NCI-H2107 (cell line): ENCODE data around the gene SNRPD3.
"Not testable (repeated sequence)": the region's sequence is repeated elsewhere in the genome, so short reads cannot be mapped to it uniquely, and the experiment has no call there.

Experiments used
- DNase-seq: peaks from one replicate; lab custom pipeline; 2025; lab: John Stamatoyannopoulos, UW

The SNRPD3 gene

DNA sequence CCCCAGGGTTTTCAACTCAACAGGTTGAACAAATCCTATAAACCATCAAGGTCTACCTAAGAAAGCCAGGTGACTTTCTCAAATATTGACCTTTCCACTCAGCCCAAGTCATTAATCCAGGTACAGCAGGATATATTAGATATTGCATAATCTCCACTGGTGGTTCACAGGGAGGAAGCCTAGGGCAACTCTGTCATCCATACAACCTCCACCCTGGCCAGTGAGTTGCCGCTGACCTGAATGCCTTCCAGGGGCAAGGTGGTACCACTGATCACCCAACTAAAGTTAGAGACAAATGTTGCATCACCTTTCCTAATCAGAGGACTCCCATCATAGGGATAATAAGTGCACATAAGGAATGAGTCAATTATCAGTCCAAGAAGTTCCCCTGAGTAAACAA, 23.7 kb upstream of the SNRPD3 start:
- DNase-seq, result no peak

DNA sequence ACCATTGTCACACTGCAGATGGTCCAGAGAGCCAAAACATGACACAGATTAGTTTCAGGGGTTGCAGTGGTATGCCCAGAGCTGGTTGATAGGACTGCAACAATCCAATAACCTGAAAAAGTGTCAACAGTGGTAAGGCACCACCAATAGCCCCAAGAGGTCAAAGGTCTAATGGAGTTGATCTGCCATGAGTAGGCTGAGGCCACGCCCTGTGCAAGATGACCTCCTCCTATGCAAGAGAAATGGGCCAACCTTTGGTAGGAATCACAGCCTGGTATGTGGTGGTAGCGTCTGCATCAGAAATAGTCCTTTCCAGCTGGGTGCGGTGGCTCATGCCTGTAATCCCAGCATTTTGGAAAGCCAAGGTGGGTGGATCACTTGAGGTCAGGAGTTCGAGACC, 20.5 kb upstream of the SNRPD3 start:
- no peak for DNase-seq

DNA sequence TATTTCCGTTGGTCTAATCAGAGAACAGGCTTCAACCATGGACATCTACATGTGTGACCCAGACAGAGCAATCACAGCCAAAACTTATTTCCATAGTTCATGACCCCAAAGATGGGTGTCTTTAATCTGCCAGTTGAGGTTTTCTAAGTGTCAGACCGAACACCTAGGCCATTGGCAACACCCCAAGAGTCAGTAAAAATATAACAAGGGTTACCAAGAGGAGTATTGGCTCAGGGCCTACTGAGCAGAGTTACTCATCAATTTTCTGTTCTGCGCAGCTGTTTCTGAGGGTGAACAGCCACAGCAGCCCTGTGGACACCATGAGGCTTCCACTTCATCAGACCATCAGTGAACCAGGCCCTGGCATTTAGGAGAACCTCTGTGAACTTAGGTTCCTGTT, 19.7 kb upstream of the SNRPD3 start:
- DNase-seq, result no peak

DNA sequence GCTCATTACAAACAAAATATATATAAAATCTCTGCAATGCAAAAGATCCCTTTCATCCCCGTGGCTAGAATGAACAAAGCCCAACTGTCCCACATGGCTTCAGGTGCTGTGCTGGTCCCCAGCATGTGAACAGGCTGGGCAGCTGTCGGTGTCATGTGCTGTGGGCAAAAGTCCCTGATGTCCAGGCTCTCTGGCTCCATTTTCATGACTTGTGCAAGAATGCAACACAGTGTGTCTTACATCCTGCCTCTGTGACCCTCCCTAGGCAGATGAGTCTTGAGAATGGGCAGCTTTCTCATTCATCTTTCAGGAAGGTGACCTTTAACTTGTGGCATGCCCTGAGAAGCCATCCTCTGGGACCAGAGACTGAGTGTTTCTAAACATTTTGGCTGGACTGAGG, 15.3 kb upstream of the SNRPD3 start:
- no peak for DNase-seq

DNA sequence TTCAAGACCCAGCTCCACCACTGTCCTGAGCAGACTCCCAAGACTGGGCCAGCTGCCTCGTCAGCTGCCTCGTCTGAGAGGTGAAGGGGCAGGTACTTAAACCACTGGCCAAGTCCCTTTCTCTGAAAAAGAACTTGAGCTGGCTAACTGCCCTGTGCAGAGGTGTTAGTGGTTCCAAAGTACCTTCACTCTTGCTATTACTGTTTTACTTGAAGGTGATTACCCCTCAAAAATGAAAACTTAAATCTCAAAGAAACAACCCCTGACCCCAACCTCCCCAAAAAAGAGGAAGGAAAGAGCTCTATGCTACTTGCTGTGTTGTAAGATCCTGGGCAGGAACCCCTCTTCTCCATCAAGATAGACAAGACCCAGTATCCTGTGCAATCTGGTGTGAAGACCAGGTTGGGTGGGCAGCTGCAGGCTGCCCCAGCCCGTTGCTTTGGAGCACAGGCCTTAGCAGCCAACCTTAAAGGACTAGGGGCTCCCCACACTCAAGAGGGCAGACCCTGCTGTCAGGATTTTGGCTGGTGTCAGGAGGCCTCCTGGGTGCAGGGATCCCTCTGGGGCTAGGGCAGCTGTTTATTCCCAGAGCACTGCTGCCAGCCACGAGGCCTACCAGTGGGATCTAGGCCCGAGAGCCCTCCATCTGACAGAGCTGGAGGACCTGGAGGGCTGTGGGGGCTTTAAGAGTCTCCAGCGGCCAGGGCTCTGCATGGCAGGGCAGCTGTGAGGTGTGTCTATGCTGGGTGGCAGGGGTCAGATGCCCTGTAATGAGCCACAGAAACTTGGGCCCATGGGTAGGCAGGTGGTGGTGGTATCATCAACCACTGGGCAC, 13.9 kb upstream of the SNRPD3 start:
- no peak for DNase-seq

DNA sequence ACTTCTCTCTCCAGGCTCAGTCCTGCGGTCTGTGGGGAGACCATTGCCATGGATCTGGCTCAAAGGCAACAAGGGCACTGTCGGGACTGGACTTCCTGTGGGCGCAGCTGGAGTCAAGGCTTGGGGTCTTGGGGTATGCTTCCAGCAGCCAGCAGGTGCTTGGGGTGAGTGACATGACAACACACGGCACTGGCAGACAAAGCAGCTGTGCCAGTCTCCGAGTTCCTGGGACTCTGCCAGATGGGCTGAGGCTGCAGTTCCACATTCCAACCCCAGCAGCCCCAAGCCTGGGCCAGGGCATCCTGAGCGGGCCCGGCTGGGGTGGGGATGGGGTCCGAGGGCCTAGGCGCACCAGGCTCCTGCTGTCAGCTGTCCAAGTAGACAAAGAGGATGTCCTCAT, 13.2 kb upstream of the SNRPD3 start:
- DNase-seq, result no peak

DNA sequence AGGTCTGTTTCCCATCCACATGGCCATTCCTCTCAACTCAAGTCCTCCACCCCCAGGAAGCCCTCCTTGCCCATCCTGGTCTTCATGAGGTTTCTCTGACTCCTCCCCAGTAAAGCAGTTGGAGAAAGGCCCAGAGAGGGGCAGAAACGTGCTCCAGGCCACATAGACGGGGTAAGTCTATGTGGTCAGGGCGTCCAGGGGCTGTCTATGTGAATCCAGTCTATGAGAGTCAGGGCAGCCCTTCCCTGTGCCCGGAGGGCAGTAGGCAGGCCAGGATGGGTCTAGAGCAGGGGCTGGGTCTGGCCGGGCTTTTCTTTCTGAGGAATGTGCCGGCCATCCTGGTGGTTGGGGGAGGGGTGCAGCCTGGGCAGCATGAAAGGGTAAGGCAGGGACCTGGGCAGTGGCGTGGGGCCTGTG, 12.6 kb upstream of the SNRPD3 start:
- no peak for DNase-seq

DNA sequence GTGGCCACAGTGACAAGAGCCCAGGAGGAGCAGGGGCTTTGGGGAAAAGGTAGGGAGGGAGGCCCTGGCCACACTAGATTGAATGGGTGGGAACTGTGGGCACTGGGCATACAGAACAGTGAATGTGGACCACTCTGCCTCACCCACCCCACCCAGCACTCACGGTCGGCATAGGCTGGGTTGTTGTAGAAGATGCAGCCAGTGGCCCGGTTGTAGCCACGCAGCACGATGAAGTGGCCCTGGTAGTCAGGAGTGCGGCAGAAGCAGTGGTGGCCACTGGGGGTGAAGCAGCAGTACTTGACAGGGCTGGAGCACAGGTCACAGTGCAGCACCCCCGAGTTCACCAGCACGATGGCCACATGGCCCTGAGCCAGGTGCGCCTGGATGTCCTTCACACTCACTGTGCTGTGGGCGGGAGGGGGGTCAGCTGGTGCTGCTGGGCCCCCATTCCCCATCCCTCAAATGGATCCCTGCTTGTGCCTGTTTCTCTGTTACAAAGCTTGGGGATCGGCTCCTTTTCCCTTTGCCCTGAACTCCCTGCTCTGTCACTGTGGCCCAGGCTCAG, 12.0 kb upstream of the SNRPD3 start:
- no peak for DNase-seq

DNA sequence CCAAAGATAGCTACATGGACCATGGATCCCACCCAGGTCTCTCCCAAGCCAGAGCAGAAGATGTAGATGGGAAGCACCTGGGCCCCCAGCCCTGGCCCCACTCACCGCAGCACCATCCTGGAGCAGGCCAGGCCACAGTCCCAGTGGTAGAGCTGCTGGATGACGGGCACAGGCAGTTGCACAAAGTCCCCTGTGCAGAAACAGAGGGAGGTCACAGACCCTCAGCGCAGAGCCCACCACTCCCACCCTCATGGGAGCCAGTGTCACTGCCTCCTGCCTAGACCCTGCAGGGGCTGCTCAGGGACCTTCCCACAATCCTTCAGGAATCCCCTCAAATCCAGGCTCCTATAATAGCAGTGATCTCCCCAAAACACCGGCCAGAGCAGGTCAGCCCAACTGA, 7.0 kb upstream of the SNRPD3 start:
- DNase-seq, result no peak

DNA sequence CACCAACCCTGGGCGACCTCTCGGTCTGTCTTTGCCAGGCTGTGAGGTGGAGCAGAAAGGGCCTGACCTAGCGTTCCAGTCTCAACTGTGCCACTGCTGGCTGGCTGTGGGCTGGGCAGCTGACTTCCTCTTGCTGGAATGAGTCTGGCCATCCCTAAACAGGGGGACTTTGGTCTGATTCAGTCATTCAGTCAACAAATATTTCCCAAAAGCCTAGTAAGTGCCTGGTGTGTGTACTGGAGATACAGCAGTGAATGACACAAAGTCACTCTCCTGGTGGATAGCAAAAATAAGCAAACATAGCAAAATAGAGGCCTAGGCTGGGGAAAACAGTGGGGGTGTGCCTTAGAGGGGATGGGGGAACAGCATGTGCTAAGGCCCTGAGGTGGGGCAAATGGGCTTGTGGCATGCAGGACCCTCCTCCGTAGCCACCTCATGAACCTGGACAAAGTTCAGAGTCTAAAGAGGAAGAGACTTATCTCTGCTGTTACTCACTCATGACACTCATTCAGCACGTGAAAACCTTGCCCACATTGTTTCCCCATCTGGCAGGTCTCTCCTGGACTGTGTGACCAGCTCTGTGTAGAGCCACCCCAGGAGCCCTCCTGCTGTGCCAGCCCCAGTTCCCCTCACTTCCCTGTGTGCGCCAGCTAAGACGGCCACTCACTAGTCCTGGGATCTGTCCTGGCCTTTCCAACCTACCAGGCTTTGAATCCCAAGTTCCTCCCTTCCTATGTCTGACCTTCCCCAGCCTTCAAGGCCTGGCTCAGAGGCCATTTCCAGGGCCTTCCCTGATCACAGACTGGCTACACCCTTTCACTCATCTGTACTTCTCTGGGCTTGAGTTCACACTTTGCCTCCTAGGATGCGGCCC, 5.5 kb upstream of the SNRPD3 start:
- no peak for DNase-seq

DNA sequence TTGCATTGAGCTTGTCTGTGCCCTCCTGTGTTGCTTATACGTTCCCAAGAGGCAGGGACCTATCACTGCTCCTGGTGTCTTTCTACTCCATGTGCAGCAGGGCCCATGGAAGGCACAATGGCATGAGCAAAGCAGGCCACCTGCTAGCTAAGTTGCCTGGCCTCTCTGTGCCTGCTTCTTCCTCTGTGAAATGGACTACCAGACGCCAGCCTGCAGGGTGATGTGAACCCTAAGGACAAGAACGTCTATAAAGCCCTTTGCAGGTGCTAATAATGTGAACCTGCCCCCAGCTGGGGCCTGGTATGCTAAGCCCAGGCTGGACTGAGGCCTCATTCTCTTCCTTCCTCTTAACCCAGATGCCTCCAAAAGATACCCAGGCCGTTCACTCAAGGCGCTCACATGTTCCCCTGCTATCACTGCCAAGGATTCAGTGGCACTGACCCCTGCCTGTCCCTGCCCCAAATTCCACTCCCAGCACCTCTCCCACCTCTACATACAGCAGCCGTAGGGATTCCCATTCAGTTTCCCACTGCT, 4.8 kb upstream of the SNRPD3 start:
- DNase-seq, result no peak

DNA sequence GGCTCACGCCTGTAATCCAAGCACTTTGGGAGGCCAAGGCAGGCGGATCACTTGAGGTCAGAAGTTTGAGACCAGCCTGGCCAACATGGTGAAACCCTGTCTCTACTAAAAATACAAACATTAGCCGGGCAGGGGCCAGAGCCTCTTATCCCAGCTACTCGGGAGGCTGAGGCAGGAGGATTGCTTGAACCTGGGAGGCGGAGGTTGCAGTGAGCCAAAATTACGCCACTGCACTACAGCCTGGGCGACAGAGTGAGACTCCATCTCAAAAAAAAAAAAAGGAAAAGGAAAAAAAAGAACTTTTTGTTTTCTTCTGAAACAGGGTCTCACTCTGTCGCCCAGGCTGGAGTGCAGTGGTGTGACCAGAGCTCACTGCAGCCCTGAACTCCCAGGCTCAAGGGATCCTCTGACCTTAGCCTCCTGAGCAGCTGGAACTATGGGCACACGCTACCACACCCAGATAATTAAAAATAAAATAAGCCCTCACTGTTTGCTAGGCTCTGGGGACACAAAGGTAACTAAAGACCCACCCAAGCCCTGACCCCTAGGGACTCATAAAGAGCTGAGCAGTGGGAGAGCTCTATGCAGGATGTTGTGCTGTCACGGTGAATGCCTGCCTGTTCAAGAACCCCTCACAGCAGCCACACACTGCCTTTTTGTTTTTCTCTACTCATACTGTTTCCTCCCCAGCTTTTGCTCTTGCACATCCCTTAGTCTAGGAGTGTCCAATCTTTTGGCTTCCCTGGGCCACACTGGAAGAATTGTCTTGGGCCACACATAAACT, 3.1 kb upstream of the SNRPD3 start:
- not testable (repeated sequence) for DNase-seq

DNA sequence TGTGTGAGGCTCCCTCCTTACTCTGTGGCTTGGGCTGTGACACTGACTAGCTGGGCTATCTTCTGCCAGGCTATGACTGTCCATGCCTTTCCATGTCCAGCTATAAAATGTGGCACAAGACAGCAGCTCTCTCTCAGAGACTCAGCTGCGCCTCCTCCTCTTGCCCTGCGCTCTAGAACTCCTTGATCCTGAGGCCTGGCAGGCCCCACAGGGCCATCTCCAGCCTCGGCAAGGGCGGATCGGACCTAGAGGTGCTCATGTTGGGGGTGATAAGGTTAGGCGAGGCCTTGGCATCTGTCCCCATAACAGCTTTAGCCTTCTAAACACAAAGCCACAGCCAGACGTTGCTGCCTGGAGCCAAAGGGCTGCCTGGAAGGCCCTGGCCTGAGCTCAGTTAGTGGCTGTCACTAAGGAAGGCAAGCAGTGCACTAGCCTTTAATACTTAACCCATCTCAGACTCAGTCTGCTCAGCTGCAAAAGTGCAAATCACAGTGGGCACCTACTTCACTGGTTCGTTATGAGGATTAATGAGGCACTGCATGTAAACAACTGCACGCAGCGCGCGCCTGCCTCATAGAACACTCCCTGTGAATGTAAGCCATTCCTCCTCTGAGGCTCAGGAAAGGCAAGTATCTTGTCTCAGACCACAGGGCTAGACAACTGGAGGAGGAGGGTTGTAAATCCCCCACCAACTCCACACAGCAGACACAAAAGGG, 2.0 kb upstream of the SNRPD3 start:
- DNase-seq, result no peak

DNA sequence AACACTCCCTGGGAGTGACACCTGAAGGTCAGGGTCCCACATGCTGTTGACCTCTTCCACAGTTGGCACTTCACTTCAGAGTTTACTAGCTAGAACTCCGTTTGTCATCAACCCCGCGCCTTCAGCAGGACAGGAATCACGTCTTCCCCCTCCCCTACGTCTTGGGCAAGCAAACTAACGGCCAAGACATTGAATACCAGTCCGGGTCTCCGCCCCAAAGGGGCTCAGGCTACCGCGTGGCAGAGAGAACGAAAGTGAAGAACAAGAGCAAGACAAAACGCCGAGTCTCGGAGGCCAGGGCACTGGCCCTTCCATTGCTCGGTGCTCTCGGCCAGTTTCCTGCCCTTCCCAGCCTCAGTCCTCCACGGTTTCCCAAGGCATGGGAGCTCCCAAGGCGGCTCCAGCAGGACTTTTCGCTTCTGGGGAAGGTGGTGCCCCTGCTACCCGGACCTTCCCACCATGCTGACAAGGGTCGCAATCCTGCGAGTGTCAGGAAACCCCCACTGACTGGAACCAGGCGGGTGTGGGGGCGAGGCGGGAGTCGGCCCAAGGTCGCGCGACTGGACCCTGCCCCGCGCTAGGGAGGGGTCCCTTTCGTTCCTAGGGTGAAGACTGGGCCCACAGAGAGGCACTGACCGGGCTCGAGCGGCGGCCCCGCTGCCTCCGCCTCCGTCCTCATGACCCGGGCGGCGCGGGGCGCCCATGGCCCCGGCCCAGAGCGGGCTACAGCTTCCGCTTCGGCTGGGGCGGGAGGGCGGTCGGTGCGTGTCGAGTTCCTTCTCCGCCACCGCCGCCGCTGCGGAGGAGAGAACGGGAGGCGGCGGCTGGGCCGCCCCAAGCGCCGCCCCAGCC, 1.3 kb upstream of the SNRPD3 start, which contains the start of gene GUCD1:
Gene GUCD1 (minus strand): TSS at position 826 of the 852 bp plus-strand sequence. CDS start 147 bp downstream, at position 679.
- DNase-seq, result no peak

DNA sequence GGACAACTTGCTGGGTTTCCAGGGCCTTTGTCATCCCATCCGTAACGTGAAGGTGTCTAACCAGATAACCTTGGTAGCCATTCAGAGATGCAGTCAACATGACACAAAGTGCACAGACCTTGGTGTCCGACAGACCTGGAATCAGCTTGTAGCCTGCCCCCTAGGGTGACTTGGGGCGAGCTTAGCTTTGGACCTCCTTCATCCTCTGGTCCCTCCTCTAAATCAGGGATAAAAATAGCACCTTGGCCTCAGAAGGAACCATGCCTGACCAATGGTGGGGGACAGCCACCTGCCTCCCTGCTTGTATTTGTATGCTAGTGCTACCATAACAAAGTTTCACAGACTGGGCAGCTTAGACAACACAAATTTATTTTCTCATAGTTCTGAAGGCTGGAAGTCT, 3.7 kb downstream of the SNRPD3 start:
- DNase-seq, result no peak

DNA sequence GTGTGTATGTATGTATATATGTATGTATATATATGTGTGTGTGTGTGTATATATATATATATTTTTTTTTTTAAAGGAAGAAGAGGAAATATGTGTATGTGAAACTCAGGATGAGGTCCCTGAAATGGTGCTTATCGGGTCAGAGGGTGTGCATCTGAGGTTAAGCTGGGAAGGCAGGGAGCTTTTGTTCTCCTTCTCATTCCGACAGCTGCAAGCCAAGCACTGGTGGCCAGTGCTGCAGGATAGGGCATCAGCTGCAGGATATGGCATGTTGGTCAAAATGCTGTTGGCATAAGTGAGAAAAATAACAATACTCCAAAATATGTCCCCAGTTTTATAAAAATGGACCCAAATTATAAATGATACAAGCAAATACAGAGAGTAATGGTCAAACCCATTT, 7.4 kb downstream of the SNRPD3 start:
- no peak for DNase-seq

DNA sequence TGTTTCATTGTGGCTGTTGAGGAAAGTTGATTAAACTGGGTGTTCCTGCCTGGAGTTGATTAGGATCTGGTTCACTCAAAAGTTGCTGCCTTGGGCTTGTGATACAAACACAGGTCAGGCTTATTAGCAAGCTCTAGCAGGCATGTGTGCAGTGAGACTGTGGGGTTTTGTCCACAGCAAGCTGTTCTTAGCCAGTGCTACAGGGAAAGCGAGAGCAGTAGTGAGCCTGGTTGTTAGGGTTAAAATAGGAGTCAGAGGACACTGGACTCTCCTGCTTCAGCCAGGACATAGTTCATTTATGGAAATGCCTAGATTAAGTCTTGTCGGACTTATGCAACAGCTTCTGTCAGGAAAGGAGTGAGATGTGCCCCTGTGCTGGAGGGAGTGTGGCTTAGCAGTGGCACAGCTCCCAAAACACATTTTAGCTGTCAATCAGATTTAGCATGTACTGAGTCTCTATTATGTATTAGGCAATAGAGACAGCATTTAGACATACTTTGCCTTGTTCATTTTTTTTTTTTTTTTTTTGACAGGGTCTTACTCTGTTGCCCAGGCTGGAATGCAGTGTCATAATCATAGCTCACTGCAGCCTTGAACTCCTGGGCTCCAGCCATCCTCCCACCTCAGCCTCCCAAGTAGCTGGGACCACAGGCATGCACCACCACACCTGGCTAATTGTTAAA, 8.7 kb downstream of the SNRPD3 start:
- DNase-seq, result no peak

DNA sequence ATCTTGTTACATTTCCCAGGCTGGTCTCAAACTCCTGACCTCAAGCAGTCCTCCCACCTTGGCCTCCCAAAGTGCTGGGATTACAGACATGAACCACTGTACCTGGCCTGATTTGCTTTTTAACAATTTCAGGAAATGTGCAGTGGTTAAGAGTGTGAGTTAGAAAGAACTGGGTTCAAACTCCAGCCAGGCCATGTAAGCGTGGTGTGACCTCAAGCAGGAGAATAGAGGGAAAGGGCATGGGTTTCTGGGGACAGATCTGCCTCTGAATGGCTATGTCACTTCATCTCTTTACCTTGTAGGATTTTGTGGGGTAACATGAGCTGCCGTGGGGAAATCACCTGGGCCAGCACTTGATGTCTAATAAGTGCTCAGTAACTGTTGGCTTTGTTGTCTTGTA, 9.3 kb downstream of the SNRPD3 start:
- DNase-seq, result no peak

DNA sequence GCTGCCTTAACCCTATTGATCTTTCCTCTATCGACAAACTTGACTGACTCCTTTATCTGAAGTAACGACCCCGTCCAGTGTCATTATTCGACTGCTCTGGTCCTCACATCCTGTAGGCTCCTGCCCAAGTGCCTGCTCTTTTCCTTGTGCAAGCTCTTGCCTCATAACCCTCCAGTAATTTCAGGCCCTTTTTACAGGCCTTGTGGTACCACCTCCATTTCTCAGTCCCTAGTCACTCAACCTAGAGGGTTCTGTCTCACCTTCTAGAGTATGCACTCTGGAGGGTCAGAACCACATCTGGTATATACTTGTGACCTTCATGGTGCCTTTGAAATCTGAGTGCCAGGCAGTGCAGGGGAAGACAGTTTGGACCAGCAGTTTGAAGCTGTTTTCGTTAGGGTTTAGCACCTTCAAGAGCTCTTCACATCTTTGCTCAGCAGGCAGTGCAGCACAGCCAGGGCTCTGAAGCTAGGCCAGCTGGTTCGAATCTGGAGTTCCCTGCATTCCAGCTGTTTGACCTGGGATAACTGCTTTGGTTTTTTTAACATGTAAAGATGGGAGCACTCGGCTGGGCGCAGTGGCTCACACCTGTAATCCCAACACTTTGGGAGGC, 11.2 kb downstream of the SNRPD3 start:
- DNase-seq, result no peak
